Measurements from ENCODE around the gene FAM241B. TPM values are rescaled to one million over a fixed set of nuclear protein-coding genes. Genes with fewer than 3 reads are reported as not detected.
A peak's percentile ranks its signal among the peaks of the same experiment; 100 is the strongest.

FAM241B gene
- total RNA-seq, 2 donors from 2014 or later: 1.7 to 3.2 TPM

- intact Hi-C loops (cut with DNase I, micrococcal nuclease): loop anchor here (5.0 to 10.0 kb wide), 3 partner anchors 70 to 270 kb away; no protein-coding TSS in a partner anchor
- DNase-seq: peak; percentile 29 to 70
- peak; percentile 77 for ATAC-seq
Measured at GRCh38 chr10:69644658-69645295, 14.7 kb downstream of the FAM241B start.

- intact Hi-C loops (cut with DNase I, micrococcal nuclease): loop anchor here (10.0 kb wide), 2 partner anchors 69 to 269 kb away; no protein-coding TSS in a partner anchor
- DNase-seq (peak in 1 of 2 donors; percentile 5), ATAC-seq (no peak)
Measured at GRCh38 chr10:69645296-69646184, 15.5 kb downstream of the FAM241B start.

- intact Hi-C loops (cut with DNase I, micrococcal nuclease): loop anchor here (10.0 kb wide), 2 partner anchors 68 to 268 kb away; no protein-coding TSS in a partner anchor
- DNase-seq (peak in 1 of 2 donors; percentile 10), ATAC-seq (no peak)
Measured at GRCh38 chr10:69646185-69647060, 16.4 kb downstream of the FAM241B start.

- intact Hi-C loops (cut with DNase I, micrococcal nuclease): loop anchor here (10.0 kb wide), 2 partner anchors 68 to 268 kb away; no protein-coding TSS in a partner anchor
- ATAC-seq: no peak
- DNase-seq: no peak
Measured at GRCh38 chr10:69647126-69647525, 17.1 kb downstream of the FAM241B start.

GRCh38 chr10:69647819-69648218 lies 17.8 kb downstream of the FAM241B start:
- peak in 1 of 2 donors; percentile 8 for DNase-seq
- ATAC-seq: no peak
- intact Hi-C loops (cut with DNase I, micrococcal nuclease): loop anchor here (10.0 kb wide), 2 partner anchors 67 to 267 kb away; no protein-coding TSS in a partner anchor

GRCh38 chr10:69648461-69648860 lies 18.4 kb downstream of the FAM241B start:
- intact Hi-C loops (cut with DNase I, micrococcal nuclease): loop anchor here (10.0 kb wide), 2 partner anchors 66 to 266 kb away; no protein-coding TSS in a partner anchor
- no peak for ATAC-seq
- peak in 1 of 2 donors; percentile 10 for DNase-seq

GRCh38 chr10:69649786-69650550 lies 19.9 kb downstream of the FAM241B start:
- ATAC-seq (no peak), DNase-seq (no peak)
- intact Hi-C loops (cut with DNase I, micrococcal nuclease): loop anchor here (10.0 kb wide), 2 partner anchors 65 to 265 kb away; no protein-coding TSS in a partner anchor

- ATAC-seq (no peak), DNase-seq (no peak)
- intact Hi-C loops (cut with DNase I, micrococcal nuclease): no loop called here
Measured at GRCh38 chr10:69650589-69651261, 20.7 kb downstream of the FAM241B start.

GRCh38 chr10:69651362-69651761 lies 21.3 kb downstream of the FAM241B start:
- no peak for ATAC-seq
- intact Hi-C loops (cut with DNase I, micrococcal nuclease): no loop called here

GRCh38 chr10:69652111-69652856 lies 22.2 kb downstream of the FAM241B start:
- intact Hi-C loops (cut with DNase I, micrococcal nuclease): no loop called here
- DNase-seq (no peak), ATAC-seq (no peak)

More at GRCh38 chr10:69651362-69651761, 21.3 kb downstream of the FAM241B start:
- no peak for DNase-seq

- DNase-seq: no peak
- intact Hi-C loops (cut with DNase I, micrococcal nuclease): no loop called here
- ATAC-seq: no peak
Measured at GRCh38 chr10:69652857-69653199, 22.8 kb downstream of the FAM241B start.

- ATAC-seq (no peak), DNase-seq (no peak)
- intact Hi-C loops (cut with DNase I, micrococcal nuclease): no loop called here
Measured at GRCh38 chr10:69653561-69653960, 23.5 kb downstream of the FAM241B start.

- DNase-seq (no peak), ATAC-seq (no peak)
- intact Hi-C loops (cut with DNase I, micrococcal nuclease): no loop called here
Measured at GRCh38 chr10:69655124-69655867, 25.2 kb downstream of the FAM241B start.

- intact Hi-C loops (cut with DNase I, micrococcal nuclease): no loop called here
- DNase-seq: no peak
- ATAC-seq: no peak
Measured at GRCh38 chr10:69655868-69656555, 26.0 kb downstream of the FAM241B start.

GRCh38 chr10:69656742-69657269 lies 26.8 kb downstream of the FAM241B start:
- intact Hi-C loops (cut with DNase I, micrococcal nuclease): no loop called here
- no peak for ATAC-seq

More at GRCh38 chr10:69656742-69657269, 26.8 kb downstream of the FAM241B start:
- DNase-seq: no peak
